Kidney (tissue), 14 donors: ENCODE data around the gene FAAP100. TPM values are rescaled to one million over a fixed set of nuclear protein-coding genes. Genes with fewer than 3 reads are reported as not detected.

Experiments used
- DNase-seq, 5 donors: peaks; one replicate each; pipeline ENCODE4 v3.0.0-alpha.2; 2013 to 2020
- FAIRE-seq: peaks from 2 replicates; lab custom pipeline; 2012; peaks lifted over from hg19 to GRCh38; lab: Jason Lieb, UNC
- H3K27ac ChIP-seq, 2 donors: one replicate each; pipeline ENCODE4 v1.7.0; 2013; ENCODE audit warnings: low read depth in 2 of 2, low read length in 2 of 2, inconsistent platforms in 1 of 2
- H3K27me3 ChIP-seq: one replicate; pipeline ENCODE4 v1.7.1; 2013; ENCODE audit warnings: low read length, inconsistent platforms; ENCODE audit not compliant: control insufficient read depth, insufficient read depth
- H3K36me3 ChIP-seq, 3 donors: one replicate each; pipeline versions ENCODE4 v1.7.0 to v1.7.1; 2013; ENCODE audit warnings: low read length in 3 of 3, control low read depth in 1 of 3, inconsistent platforms in 1 of 3; ENCODE audit not compliant: insufficient read depth in 3 of 3, control insufficient read depth in 2 of 3
- H3K4me1 ChIP-seq, 3 donors: one replicate each; pipeline versions ENCODE4 v1.7.0 to v1.7.1; 2013; ENCODE audit warnings: low read length in 3 of 3, inconsistent platforms in 1 of 3, low read depth in 1 of 3; ENCODE audit not compliant: control insufficient read depth in 2 of 3, insufficient read depth in 2 of 3
- H3K4me3 ChIP-seq, 3 donors: one replicate each; pipeline versions ENCODE4 v1.7.0 to v1.8.1; 2013; ENCODE audit warnings: low read length in 3 of 3, control low read depth in 1 of 3, inconsistent platforms in 1 of 3
- H3K9ac ChIP-seq, 3 donors: one replicate each; pipeline versions ENCODE4 v1.7.0 to v1.7.1; 2013; ENCODE audit warnings: low read length in 3 of 3, control low read depth in 1 of 3, inconsistent platforms in 1 of 3
- H3K9me3 ChIP-seq, 3 donors: one replicate each; pipeline versions ENCODE4 v1.7.0 to v1.7.1; 2013; ENCODE audit warnings: low read length in 3 of 3, control low read depth in 1 of 3, inconsistent platforms in 1 of 3; ENCODE audit not compliant: control insufficient read depth in 2 of 3, insufficient read depth in 1 of 3
- CTCF ChIP-seq: IDR thresholded peaks from 3 replicates; pipeline ENCODE4 v1.5.1; 2012; ENCODE audit warnings: mild to moderate bottlenecking, moderate library complexity, borderline replicate concordance; ENCODE audit not compliant: insufficient read depth; ENCODE audit errors: extremely low read depth
- intact Hi-C: fragments of 100-400 bp; cut with DNase I; formaldehyde crosslinking; loops from one replicate; pipeline ENCODE4 v1.11.1; 2022
- polyA plus RNA-seq: library from polyadenylated mRNA; stranded (reverse); fragments of 350-450 nt; fragmentation: Illumina TruSeq; extraction: RNeasy Lipid Tissue Mini Kit (QIAGEN cat#74804); gene quantifications from one replicate; pipeline ENCODE4 v1.2.3, GENCODE V29; 2014; ENCODE audit warnings: low read depth, low replicate concordance; ENCODE audit not compliant: insufficient read depth
- total RNA-seq: library from RNA; stranded (reverse); fragmentation: NEBNext Ultra II Directional; extraction: Animal tissue kit (Norgen Biotek cat#: 25700); gene quantifications from one replicate; pipeline ENCODE4 v1.2.1, GENCODE V29; 2021
- donor health status: control.
- donor health status: control.
- donor health status: control.
- donor health status: control.
- donor health status: control.
- donor health status: DM: yes; HTN: yes; CAD: no.
- donor health status: Normal renal cell carcinoma (clear cell type).

FAAP100 gene
- total and polyA plus RNA-seq, 2 donors from 2014 or later, result 13.2 to 28.6 TPM

- H3K27me3 ChIP-seq, result no peaks in the 10 kb centered on the region
- no peaks in the 10 kb centered on the region for H3K36me3 ChIP-seq
- H3K27ac ChIP-seq, result peak overlapping the region; percentile 47 to 63
- H3K4me3 ChIP-seq, result peak overlapping the region in 1 of 3 donors; percentile 46
- peak overlapping the region in 1 of 3 donors; percentile 69 for H3K9ac ChIP-seq
- intact Hi-C loops, result no loop called here
- DNase-seq, result peak; percentile 61 to 94 (median 79)
- TF ChIP-seq CTCF, result peak; percentile 60
- FAIRE-seq, result no peak
- H3K4me1 ChIP-seq, result peaks cover 0 to 42% (median 2%) of the 10 kb centered on the region in 3 donors
- H3K9me3 ChIP-seq, result no peaks in the 10 kb centered on the region
Observed at GRCh38 chr17:81519284-81520020, 32.7 kb downstream of the FAAP100 start.

GRCh38 chr17:81518785-81519283, 33.3 kb downstream of the FAAP100 start:
- peak overlapping the region; percentile 47 to 63 for H3K27ac ChIP-seq
- peak overlapping the region in 2 of 3 donors; percentile 10 to 46 for H3K4me3 ChIP-seq
- peaks cover 0 to 42% (median 2%) of the 10 kb centered on the region in 3 donors for H3K4me1 ChIP-seq
- peak overlapping the region in 1 of 3 donors; percentile 26 for H3K9ac ChIP-seq
- DNase-seq (peak in 3 of 5 donors; percentile 66 to 85 (median 76)), FAIRE-seq (no peak)
- H3K36me3 ChIP-seq, result no peaks in the 10 kb centered on the region
- intact Hi-C loops, result no loop called here
- H3K27me3 ChIP-seq, result no peaks in the 10 kb centered on the region
- no peak for TF ChIP-seq CTCF
- no peaks in the 10 kb centered on the region for H3K9me3 ChIP-seq

GRCh38 chr17:81518113-81518784, 33.9 kb downstream of the FAAP100 start:
- no peak overlapping the region for H3K9ac ChIP-seq
- no peak for TF ChIP-seq CTCF
- H3K27me3 ChIP-seq, result no peaks in the 10 kb centered on the region
- H3K27ac ChIP-seq, result peak overlapping the region; percentile 47 to 63
- DNase-seq (peak in 3 of 5 donors; percentile 58 to 81 (median 75)), FAIRE-seq (no peak)
- intact Hi-C loops, result no loop called here
- H3K36me3 ChIP-seq, result no peaks in the 10 kb centered on the region
- H3K9me3 ChIP-seq, result no peaks in the 10 kb centered on the region
- no peak overlapping the region for H3K4me3 ChIP-seq
- H3K4me1 ChIP-seq, result peaks cover 0 to 36% (median 2%) of the 10 kb centered on the region in 3 donors
